Measurements from ENCODE around the gene ITGA11.
"Not testable (repeated sequence)": the region's sequence is repeated elsewhere in the genome, so short reads cannot be mapped to it uniquely, and the experiment has no call there.

Gene ITGA11

DNA sequence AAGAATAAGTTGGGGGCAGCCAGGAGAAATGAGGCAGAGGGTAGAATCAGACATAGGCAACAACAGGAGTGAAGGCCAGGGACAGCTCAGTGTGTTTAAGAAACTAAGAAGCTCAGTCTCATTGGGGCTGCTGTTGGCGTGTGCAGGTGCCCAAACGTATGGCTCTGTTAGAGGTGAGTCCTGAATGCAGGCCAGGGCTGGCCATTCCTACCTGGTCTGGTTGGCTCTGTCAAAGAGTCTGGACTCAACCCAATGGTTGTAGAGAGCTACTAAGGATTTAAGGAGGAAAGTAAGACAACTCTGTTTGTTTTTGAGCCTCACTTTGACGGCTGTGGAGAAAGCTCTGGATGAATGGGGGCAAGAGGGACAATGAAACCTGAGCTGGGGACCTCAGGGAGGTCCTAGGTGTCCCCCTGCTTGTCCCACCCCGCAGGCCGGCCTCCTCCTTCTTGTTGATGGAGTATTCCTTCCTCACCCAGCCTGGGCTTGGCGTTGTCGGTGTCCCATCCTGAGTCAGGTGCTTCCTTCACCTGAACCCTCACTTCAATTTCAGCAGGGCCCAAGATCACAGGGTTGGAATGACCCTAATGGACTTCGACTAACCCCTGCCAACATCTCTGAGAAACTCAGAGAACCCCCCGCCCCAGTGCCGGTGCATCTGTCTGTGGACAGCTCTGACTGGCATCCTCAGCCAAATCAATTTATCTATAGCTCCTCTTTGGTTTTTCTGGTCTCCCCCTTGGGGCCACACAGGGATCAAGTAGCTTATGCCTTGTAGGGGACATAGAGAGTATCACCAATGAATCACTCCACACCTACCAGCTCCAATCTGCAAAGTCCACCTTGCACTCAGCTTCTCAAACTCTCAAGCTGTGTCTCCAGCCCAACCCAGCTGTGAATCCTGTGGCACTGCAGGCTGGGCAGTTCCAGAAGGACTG is 8.3 kb downstream of the ITGA11 start:
- Mint-ChIP-seq H3K9me3 (ENCODE audit: low read depth) (no peaks in the 10 kb centered on the region), H3K4me1 (ENCODE audit: low read depth) (no peaks in the 10 kb centered on the region), H3K36me3 (no peaks in the 10 kb centered on the region), H3K27ac (no peak overlapping the region), H3K4me3 (no peak overlapping the region), H3K27me3 (peaks cover 5% of the 10 kb centered on the region)

DNA sequence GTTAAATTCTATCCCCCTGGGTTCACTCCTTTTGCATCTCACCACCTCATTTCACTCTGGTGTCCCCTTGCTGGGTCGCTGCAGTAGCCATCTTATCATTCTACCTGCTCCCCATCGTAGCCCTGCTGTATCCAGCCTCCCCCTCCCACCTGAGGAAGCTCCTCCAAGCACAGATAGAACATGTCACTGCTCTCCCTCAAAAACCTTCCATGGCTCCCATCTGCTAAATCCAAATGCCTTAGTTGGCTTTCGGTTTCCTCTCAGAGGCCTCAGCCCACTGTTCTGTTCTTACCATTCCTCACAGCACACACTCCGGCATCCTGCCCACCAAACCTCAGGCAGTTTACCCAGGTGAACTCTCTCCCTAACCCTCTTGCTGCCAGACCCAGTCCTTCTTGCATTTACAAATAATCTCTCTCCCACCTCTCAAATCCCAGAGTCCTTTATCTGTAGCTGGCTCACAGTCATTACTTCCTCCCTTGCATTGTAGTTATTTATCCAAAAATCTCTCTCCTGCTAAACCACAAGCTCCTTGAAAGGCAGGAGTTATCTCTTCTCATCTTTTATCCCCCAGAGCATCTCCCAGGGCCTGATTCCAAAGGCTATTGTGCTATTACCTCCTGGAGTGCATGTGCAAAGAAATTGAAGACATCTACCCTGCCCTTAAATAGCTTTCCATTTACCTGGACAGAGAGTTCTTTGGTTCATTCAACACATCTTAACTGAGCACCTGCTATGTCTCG is 9.4 kb downstream of the ITGA11 start:
- not testable (repeated sequence) for H3K36me3 Mint-ChIP-seq; H3K27me3 Mint-ChIP-seq; H3K4me1 Mint-ChIP-seq (ENCODE audit: low read depth); H3K9me3 Mint-ChIP-seq (ENCODE audit: low read depth); H3K4me3 Mint-ChIP-seq; H3K27ac Mint-ChIP-seq

DNA sequence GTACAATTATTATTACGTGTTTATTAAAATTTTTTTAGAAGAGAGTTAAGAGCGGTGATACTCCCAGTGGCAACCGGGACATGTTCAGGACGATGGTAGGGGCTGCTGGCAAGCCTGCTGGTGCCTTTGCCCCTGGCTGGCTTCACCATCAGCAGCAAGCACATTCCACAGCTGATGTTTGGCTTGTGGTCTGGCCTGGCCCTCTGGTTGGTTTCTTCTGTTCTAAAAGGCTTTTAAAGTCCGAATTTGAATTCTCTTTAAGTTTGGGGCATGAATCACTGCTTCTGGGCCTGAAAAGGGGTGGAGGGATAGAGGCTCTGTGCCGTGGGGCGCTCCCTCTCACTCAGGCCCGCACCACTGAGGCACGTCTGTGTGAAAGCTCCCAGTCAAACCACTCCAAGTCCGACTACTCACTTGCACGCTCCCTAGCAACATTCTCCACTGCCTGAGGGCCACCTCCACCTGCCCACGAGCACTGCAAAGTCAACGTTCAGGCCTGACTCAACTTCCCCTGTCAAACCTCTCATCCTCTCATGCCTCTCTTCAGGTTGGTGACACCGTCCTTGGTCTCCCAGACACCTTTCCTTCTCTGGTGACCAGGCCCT is 10.1 kb downstream of the ITGA11 start:
- no peaks in the 10 kb centered on the region for H3K9me3 Mint-ChIP-seq (ENCODE audit: low read depth)
- H3K4me1 Mint-ChIP-seq (ENCODE audit: low read depth): no peaks in the 10 kb centered on the region
- no peaks in the 10 kb centered on the region for H3K36me3 Mint-ChIP-seq
- H3K27me3 Mint-ChIP-seq: peaks cover 1% of the 10 kb centered on the region
- no peak overlapping the region for H3K4me3 Mint-ChIP-seq
- H3K27ac Mint-ChIP-seq: no peak overlapping the region

DNA sequence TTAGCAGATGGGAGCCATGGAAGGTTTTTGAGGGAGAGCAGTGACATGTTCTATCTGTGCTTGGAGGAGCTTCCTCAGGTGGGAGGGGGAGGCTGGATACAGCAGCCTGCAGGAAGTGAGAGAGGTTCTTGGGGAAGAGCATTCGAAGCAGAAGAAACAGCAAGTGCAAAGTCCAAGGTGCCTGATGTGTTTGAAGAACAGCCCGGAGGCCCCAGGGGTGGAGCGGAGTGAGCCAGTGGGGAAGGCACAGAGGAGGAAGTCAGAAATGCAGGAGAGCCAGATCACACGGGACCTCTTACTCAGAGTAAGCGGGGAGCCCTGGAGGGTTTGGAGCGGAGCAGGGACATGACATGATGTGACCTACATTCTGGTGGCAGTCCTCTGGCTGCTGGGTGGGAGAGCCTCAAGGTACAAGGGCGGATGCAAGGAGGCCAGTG is 10.8 kb downstream of the ITGA11 start:
- Mint-ChIP-seq H3K4me1 (ENCODE audit: low read depth) (no peaks in the 10 kb centered on the region), H3K27me3 (peaks cover 1% of the 10 kb centered on the region), H3K9me3 (ENCODE audit: low read depth) (no peaks in the 10 kb centered on the region), H3K4me3 (no peak overlapping the region), H3K27ac (no peak overlapping the region), H3K36me3 (no peaks in the 10 kb centered on the region)

DNA sequence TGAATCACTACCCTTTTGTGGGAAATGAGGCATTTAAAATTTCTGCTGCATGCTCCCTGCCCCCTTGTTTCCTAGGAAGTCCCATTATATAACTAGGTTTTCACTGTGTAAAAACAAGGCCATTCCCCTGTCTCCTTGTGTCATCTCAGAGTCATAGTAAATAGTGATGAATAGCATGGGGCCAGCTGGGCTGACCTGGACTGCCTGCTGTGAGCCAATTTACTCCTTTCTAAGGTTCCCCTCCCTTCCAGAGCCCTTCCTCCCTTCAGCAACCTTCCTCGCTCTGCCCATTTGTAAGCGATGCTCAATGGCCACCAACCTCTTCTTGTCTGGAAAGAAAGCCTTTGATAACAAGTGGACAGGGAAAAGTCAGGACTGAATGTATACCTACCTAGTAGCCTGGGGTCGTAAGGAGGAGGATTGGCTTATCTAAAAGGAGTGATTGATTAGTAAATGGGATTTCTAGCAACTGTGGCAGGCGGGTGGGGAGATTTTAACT is 11.7 kb downstream of the ITGA11 start:
- Mint-ChIP-seq H3K27ac (no peak overlapping the region), H3K27me3 (peaks cover 1% of the 10 kb centered on the region), H3K4me3 (no peak overlapping the region), H3K36me3 (no peaks in the 10 kb centered on the region), H3K9me3 (ENCODE audit: low read depth) (no peaks in the 10 kb centered on the region), H3K4me1 (ENCODE audit: low read depth) (no peaks in the 10 kb centered on the region)

DNA sequence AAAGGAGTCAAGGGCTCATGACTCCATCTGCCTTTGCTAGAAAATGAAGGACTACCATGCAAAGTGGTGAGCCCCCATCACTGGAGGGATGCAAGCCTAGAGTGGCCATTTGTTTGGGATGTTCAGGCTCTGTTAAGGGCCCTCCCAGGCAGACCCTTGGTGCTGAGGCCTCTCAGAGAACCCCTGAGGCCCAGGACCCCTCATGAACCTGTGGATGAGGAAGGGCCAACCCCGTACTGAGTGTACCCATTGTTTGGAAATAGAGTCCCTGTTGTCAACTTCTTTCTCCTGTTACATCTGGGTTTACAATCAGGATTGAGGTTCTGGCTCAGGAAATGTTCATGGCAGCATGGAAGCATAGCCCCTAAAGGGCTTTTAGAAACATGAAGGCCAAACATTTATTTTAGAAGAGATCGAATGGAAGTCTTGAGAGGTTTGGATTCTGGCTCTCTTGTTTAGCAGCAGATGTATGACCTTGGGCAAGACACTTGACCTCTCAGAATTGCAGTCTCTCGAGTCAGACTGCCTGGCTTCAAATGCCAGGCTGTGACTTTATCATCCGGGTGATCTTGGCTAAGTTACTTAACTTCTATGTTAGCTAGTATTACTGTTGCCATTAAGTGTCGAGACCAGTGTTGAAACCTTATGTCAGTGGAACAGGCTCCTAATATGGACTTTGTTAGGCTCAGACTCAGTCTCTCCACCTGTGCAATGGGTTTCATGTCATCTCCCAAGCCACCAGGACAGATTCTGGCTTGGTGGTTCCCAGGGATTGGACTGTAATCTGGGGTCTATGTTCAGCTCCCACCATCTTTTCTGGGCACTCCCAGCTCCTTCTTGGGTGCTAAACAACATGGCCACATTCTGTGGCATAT is 12.4 kb downstream of the ITGA11 start:
- no peaks in the 10 kb centered on the region for H3K36me3 Mint-ChIP-seq
- H3K4me1 Mint-ChIP-seq (ENCODE audit: low read depth): no peaks in the 10 kb centered on the region
- no peak overlapping the region for H3K27ac Mint-ChIP-seq
- H3K4me3 Mint-ChIP-seq: no peak overlapping the region
- peaks cover 1% of the 10 kb centered on the region for H3K27me3 Mint-ChIP-seq
- H3K9me3 Mint-ChIP-seq (ENCODE audit: low read depth): no peaks in the 10 kb centered on the region

DNA sequence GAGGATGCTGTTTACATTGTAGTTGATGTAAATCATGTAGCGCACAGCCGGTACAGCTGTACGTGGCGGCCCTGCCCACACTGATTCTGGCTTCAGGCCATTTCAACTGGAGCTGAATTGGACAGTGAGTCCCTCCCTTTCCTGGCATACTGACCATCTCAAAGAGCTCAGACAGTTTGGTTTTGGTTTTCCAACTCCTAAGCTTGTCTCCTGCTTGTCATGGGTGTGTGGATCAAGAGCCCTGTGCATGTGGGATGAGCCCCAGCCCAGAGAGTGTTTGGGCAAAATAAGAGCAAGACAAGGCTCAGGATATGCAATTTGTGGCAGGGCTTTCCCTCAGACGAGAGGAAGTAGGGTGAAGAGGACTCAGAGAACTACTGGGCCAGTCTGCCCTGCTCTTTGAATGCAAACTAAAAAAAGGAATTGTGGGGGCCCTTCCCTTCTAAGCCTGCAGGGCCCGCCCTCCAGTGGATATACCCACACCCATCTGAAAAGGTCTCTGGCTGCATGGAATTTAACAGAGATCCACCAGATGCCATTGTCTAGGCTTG is 13.3 kb downstream of the ITGA11 start:
- Mint-ChIP-seq H3K4me3 (no peak overlapping the region), H3K27me3 (no peaks in the 10 kb centered on the region), H3K36me3 (no peaks in the 10 kb centered on the region)

DNA sequence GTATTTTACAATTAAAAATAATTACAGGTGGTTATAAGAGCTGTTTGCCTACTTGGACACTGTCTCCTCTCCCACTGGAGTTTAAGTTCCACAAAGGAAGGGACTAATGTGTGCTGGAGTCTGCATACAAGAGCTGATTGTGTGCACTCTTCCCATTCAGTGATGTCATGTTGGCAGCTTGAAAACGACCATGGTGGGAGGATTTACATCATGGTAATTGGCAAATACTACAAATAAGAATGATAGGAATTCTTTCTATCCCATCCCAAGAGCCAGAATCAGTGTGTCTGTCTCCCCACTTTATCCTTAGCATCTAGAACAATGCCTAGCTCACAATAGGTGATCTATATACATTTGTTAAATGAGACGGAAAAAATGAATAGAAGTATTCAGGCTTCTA is 14.1 kb downstream of the ITGA11 start:
- Mint-ChIP-seq H3K4me1 (ENCODE audit: low read depth) (no peaks in the 10 kb centered on the region), H3K4me3 (no peak overlapping the region), H3K36me3 (no peaks in the 10 kb centered on the region), H3K9me3 (ENCODE audit: low read depth) (no peaks in the 10 kb centered on the region), H3K27me3 (no peaks in the 10 kb centered on the region), H3K27ac (no peak overlapping the region)

More for the DNA sequence above, 13.3 kb downstream of the ITGA11 start:
- Mint-ChIP-seq H3K9me3 (ENCODE audit: low read depth) (no peaks in the 10 kb centered on the region), H3K27ac (no peak overlapping the region), H3K4me1 (ENCODE audit: low read depth) (no peaks in the 10 kb centered on the region)

DNA sequence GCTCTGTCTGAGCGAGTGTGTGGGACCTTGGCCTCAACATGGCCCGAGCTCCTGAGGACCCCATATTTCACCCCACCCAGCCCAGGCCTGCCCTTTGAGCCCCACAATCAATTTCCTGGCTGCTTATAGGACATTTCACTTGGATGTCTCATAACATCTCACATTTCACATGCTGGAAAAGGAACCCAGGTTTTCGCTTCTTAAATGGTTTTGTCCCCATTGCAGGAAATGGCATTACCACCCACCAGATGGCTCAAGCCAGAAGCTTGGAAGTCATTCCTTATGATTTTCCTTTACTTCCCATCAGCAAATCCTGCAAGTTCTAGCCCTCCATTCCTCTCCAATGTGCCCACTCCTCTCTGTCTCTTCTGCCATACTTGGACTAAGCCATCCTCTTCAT is 14.9 kb downstream of the ITGA11 start:
- Mint-ChIP-seq H3K27me3 (no peaks in the 10 kb centered on the region), H3K27ac (no peak overlapping the region), H3K36me3 (no peaks in the 10 kb centered on the region), H3K4me1 (ENCODE audit: low read depth) (no peaks in the 10 kb centered on the region), H3K4me3 (no peak overlapping the region), H3K9me3 (ENCODE audit: low read depth) (no peaks in the 10 kb centered on the region)

DNA sequence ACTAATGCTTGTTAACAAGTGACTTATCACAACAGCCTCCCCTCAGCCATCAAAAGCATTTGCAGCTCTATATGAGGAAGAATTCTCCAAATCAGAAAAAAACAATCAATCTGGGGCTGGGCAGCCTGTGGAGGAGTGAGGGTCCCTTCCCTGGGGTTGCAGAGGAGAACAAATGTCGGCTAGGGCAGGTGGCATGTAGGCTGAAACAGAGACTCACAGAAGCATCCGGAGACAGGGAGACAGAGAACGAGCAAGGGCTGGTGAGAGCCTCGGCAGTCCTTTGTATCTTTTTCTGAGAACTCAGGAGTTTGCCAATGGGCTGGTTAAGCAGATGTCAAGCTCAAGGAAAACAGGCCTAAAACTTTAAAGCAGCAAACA is 15.8 kb downstream of the ITGA11 start:
- H3K4me1 Mint-ChIP-seq (ENCODE audit: low read depth): no peaks in the 10 kb centered on the region
- H3K36me3 Mint-ChIP-seq: no peaks in the 10 kb centered on the region
- no peaks in the 10 kb centered on the region for H3K9me3 Mint-ChIP-seq (ENCODE audit: low read depth)
- H3K27me3 Mint-ChIP-seq: no peaks in the 10 kb centered on the region
- no peak overlapping the region for H3K27ac Mint-ChIP-seq
- H3K4me3 Mint-ChIP-seq: no peak overlapping the region

DNA sequence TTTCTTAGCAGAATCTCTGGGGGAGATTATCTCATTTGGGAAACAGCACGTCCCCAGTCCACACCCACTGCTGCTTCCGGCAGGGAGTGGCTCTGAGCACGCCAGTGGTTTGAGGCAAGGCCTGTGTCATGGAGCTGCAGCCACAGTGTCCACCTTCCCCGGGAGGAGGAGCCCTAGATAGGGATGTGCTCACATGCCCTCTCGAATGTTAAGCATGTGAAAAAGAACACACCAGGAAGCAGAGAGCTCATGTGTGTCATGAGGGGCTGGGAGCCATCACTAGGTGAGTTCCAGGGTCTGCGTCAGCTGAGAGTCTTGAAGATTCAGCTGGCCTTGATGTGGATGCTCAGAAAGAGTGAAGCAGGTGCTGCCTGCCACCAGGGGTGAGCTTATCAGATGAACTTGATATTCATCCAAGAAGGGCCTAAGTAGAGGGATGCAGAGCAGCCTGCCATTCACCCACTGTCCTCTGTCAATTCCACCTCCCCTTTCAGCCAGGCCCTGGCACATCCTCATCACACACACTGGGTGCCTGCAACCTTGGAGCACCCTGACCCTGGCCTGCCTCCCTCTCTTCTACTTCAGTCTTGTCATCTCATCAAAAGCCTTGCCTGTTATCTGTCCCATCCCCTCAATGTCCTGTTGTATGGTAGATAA is 16.3 kb downstream of the ITGA11 start:
- Mint-ChIP-seq H3K4me3 (no peak overlapping the region), H3K27me3 (no peaks in the 10 kb centered on the region), H3K27ac (no peak overlapping the region), H3K36me3 (no peaks in the 10 kb centered on the region), H3K9me3 (ENCODE audit: low read depth) (no peaks in the 10 kb centered on the region), H3K4me1 (ENCODE audit: low read depth) (no peaks in the 10 kb centered on the region)

DNA sequence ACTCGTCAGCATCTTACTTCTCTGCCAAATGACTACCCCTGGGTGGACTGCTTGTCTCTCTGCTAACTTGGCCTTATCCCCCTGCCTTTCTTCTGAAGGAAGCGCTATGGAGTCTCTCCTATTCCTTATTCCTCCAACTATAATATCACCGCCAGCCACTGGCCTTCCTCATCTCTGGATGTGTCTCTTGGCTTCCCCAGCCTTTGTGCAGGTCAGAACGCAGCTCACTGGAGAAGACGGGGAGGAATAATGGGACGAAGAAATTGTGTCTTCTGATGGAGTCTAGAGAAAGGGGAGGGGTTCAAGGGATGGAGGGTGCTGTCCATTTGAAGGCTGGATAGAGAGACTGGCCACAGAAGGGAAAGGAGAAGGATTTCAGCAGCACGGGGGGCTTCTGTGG is 16.9 kb downstream of the ITGA11 start:
- H3K27ac Mint-ChIP-seq: no peak overlapping the region
- no peak overlapping the region for H3K4me3 Mint-ChIP-seq
- no peaks in the 10 kb centered on the region for H3K36me3 Mint-ChIP-seq
- H3K27me3 Mint-ChIP-seq: no peaks in the 10 kb centered on the region
- no peaks in the 10 kb centered on the region for H3K4me1 Mint-ChIP-seq (ENCODE audit: low read depth)
- no peaks in the 10 kb centered on the region for H3K9me3 Mint-ChIP-seq (ENCODE audit: low read depth)

DNA sequence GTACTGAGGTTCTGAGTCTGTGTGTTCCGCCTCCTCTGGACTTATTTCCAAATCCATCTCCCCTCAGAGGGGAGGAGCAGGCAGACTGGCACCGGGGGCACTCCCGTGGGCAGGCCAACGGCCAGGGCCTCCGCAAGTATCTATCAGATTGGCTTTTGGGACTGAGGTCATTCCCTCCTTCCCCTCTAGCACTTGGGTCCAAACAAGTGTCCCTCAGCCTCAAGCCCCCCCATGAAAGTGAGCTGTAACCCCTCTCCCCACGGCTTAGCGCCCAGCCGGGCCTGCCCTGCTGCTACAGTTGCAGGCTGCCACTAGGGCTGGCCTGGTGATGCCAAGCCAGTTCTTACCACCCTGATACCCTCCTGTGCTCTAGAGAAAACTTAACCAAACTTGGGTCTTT is 17.4 kb downstream of the ITGA11 start:
- H3K27ac Mint-ChIP-seq: no peak overlapping the region
- H3K4me1 Mint-ChIP-seq (ENCODE audit: low read depth): no peaks in the 10 kb centered on the region
- H3K27me3 Mint-ChIP-seq: no peaks in the 10 kb centered on the region
- H3K36me3 Mint-ChIP-seq: no peaks in the 10 kb centered on the region
- H3K4me3 Mint-ChIP-seq: no peak overlapping the region
- H3K9me3 Mint-ChIP-seq (ENCODE audit: low read depth): no peaks in the 10 kb centered on the region

DNA sequence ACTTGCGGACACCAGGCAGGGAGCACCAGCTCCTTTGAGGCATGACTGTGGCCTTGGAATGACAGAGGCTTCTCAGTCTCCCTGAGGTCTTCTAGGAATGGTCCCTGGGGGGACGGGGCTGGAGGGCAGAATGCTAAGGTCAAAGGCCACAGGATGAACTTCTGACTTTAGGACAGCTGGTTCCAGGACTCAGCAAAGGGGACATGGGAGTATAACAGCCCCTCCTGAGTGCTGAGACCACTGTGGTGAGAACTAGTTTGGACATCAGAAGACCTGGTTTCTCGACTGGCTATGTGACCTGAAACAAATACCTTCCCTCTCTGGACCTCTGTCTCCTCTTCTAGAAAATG is 17.8 kb downstream of the ITGA11 start:
- Mint-ChIP-seq H3K27me3 (no peaks in the 10 kb centered on the region), H3K36me3 (no peaks in the 10 kb centered on the region), H3K27ac (no peak overlapping the region), H3K9me3 (ENCODE audit: low read depth) (no peaks in the 10 kb centered on the region), H3K4me1 (ENCODE audit: low read depth) (no peaks in the 10 kb centered on the region), H3K4me3 (no peak overlapping the region)

Data from activated naive CD8-positive, alpha-beta T cell (primary cell).